Esophagus (tissue), 2 donors: ENCODE data around the gene WIPI1. TPM values are rescaled to one million over a fixed set of nuclear protein-coding genes. Genes with fewer than 3 reads are reported as not detected.
"Not testable (repeated sequence)": the region's sequence is repeated elsewhere in the genome, so short reads cannot be mapped to it uniquely, and the experiment has no call there.

ENCODE experiments used
- H3K27ac ChIP-seq, 2 donors: one replicate each; pipeline ENCODE4 v1.5.1; 2013; ENCODE audit warnings: low read depth in 2 of 2, mild to moderate bottlenecking in 2 of 2, inconsistent platforms in 1 of 2, low read length in 1 of 2, moderate library complexity in 1 of 2
- H3K27me3 ChIP-seq, 2 donors: one replicate each; pipeline ENCODE4 v1.6.1; 2013; ENCODE audit warnings: low read length in 2 of 2, control low read depth in 1 of 2, mild to moderate bottlenecking in 1 of 2; ENCODE audit not compliant: insufficient read depth in 2 of 2, control insufficient read depth in 1 of 2
- H3K36me3 ChIP-seq, 2 donors: one replicate each; pipeline ENCODE4 v1.6.1; 2013; ENCODE audit warnings: low read length in 1 of 2; ENCODE audit not compliant: control insufficient read depth in 2 of 2, insufficient read depth in 2 of 2
- H3K4me1 ChIP-seq, 2 donors: one replicate each; pipeline ENCODE4 v1.6.1; 2013; ENCODE audit warnings: low read length in 1 of 2; ENCODE audit not compliant: control insufficient read depth in 2 of 2, insufficient read depth in 2 of 2
- H3K4me3 ChIP-seq, 2 donors: one replicate each; pipeline ENCODE4 v1.5.1; 2013; ENCODE audit warnings: low read length in 2 of 2, mild to moderate bottlenecking in 2 of 2, low read depth in 1 of 2, moderate library complexity in 1 of 2
- H3K9me3 ChIP-seq, 2 donors: one replicate each; pipeline ENCODE4 v1.6.1; 2013; ENCODE audit warnings: mild to moderate bottlenecking in 2 of 2, low read depth in 1 of 2, low read length in 1 of 2, moderate library complexity in 1 of 2; ENCODE audit not compliant: control insufficient read depth in 2 of 2, insufficient read depth in 1 of 2
- WGBS, 2 donors: extraction: QIAGEN DNeasy Blood & Tissue Kit; methylation state at CpG; one replicate each; pipeline ENCODE4 v1.1.7; 2013; 5-methylcytosine and 5-hydroxymethylcytosine counted together
- polyA plus RNA-seq, 2 donors: library from polyadenylated mRNA; stranded (reverse); fragments of 200-250 nt; gene quantifications; one replicate each; pipeline ENCODE4 v1.2.3, GENCODE V29; 2013
- donor health status: healthy with polysubstance abuse.
- donor health status: Bipolar disorder and iron deficiency.

Gene WIPI1
- polyA plus RNA-seq, 2 donors = 10.8 to 22.4 TPM

GRCh38 chr17:68423251-68423650 is 34.0 kb downstream of the WIPI1 start:
- no peak overlapping the region for H3K27ac ChIP-seq
- no peaks in the 10 kb centered on the region for H3K4me1 ChIP-seq
- H3K36me3 ChIP-seq = peaks cover 0 to 5% of the 10 kb centered on the region in 2 donors
- 90 to 93% methylated on average over 3 of the region's 3 CpGs for WGBS, 2 donors
- H3K9me3 ChIP-seq = no peaks in the 10 kb centered on the region
- no peak overlapping the region for H3K4me3 ChIP-seq
- H3K27me3 ChIP-seq = no peaks in the 10 kb centered on the region

GRCh38 chr17:68422821-68423220 is 34.5 kb downstream of the WIPI1 start:
- no peak overlapping the region for H3K4me3 ChIP-seq
- H3K27ac ChIP-seq = no peak overlapping the region
- no peaks in the 10 kb centered on the region for H3K9me3 ChIP-seq
- H3K27me3 ChIP-seq = no peaks in the 10 kb centered on the region
- no peaks in the 10 kb centered on the region for H3K4me1 ChIP-seq
- 91 to 94% methylated on average over 8 of the region's 8 CpGs for WGBS, 2 donors
- H3K36me3 ChIP-seq = peaks cover 0 to 5% of the 10 kb centered on the region in 2 donors

- 89 to 90% methylated on average over 9 of the region's 9 CpGs for whole genome bisulfite sequencing, 2 donors
- Histone ChIP-seq H3K36me3 (peaks cover 0 to 5% of the 10 kb centered on the region in 2 donors), H3K27me3 (no peaks in the 10 kb centered on the region), H3K27ac (no peak overlapping the region), H3K9me3 (no peaks in the 10 kb centered on the region), H3K4me1 (no peaks in the 10 kb centered on the region), H3K4me3 (no peak overlapping the region)
Measured at GRCh38 chr17:68421486-68421885, 35.8 kb downstream of the WIPI1 start.

- H3K9me3 ChIP-seq = no peaks in the 10 kb centered on the region
- no peak overlapping the region for H3K4me3 ChIP-seq
- H3K27me3 ChIP-seq = no peaks in the 10 kb centered on the region
- no peaks in the 10 kb centered on the region for H3K4me1 ChIP-seq
- peaks cover 0 to 2% of the 10 kb centered on the region in 2 donors for H3K36me3 ChIP-seq
- H3K27ac ChIP-seq = no peak overlapping the region
- 90 to 93% methylated on average over 14 of the region's 14 CpGs for WGBS, 2 donors
Measured at GRCh38 chr17:68420065-68420464, 37.2 kb downstream of the WIPI1 start.

GRCh38 chr17:68418876-68419275 is 38.4 kb downstream of the WIPI1 start:
- no peaks in the 10 kb centered on the region for H3K4me1 ChIP-seq
- whole genome bisulfite sequencing, 2 donors = 69 to 71% methylated on average over 4 of the region's 4 CpGs
- peaks cover 0 to 2% of the 10 kb centered on the region in 2 donors for H3K36me3 ChIP-seq
- no peaks in the 10 kb centered on the region for H3K9me3 ChIP-seq
- H3K27me3 ChIP-seq = no peaks in the 10 kb centered on the region
- no peak overlapping the region for H3K4me3 ChIP-seq
- H3K27ac ChIP-seq = no peak overlapping the region

GRCh38 chr17:68417317-68417716 is 40.0 kb downstream of the WIPI1 start:
- Histone ChIP-seq H3K36me3 (peaks cover 0 to 2% of the 10 kb centered on the region in 2 donors), H3K9me3 (no peaks in the 10 kb centered on the region), H3K27ac (no peak overlapping the region), H3K4me1 (no peaks in the 10 kb centered on the region), H3K4me3 (no peak overlapping the region), H3K27me3 (no peaks in the 10 kb centered on the region)
- 97% methylated on average over 3 of the region's 3 CpGs for WGBS, 2 donors

- H3K27ac ChIP-seq, H3K9me3 ChIP-seq, H3K27me3 ChIP-seq, H3K4me3 ChIP-seq, H3K36me3 ChIP-seq, H3K4me1 ChIP-seq: not testable (repeated sequence)
Measured at GRCh38 chr17:68414901-68415300, 42.4 kb downstream of the WIPI1 start.

- H3K36me3 ChIP-seq, H3K27ac ChIP-seq, H3K27me3 ChIP-seq, H3K9me3 ChIP-seq, H3K4me1 ChIP-seq: not testable (repeated sequence)
- H3K4me3 ChIP-seq = peak overlapping the region in 1 of 2 donors; percentile 20
- 5 to 14% methylated on average over 26 to 34 of the region's 34 CpGs for WGBS, 2 donors
Measured at GRCh38 chr17:68413597-68414560, 43.4 kb downstream of the WIPI1 start.

- not testable (repeated sequence) for H3K9me3 ChIP-seq, H3K27ac ChIP-seq, H3K27me3 ChIP-seq, H3K36me3 ChIP-seq, H3K4me3 ChIP-seq, H3K4me1 ChIP-seq
- 81 to 88% methylated on average over 1 of the region's 1 CpG for WGBS, 2 donors
Measured at GRCh38 chr17:68407656-68408055, 49.6 kb downstream of the WIPI1 start.

GRCh38 chr17:68403837-68404236 is 53.5 kb downstream of the WIPI1 start:
- H3K4me3 ChIP-seq = not testable (repeated sequence)

More at GRCh38 chr17:68403837-68404236, 53.5 kb downstream of the WIPI1 start:
- not testable (repeated sequence) for H3K9me3 ChIP-seq, H3K27me3 ChIP-seq, H3K4me1 ChIP-seq, H3K27ac ChIP-seq, H3K36me3 ChIP-seq
- 93 to 97% methylated on average over 3 to 5 of the region's 5 CpGs for WGBS, 2 donors
